GM23248 (cell line): ENCODE results near the gene KIF7. TPM values are rescaled to one million over a fixed set of nuclear protein-coding genes. Genes with fewer than 3 reads are reported as not detected.

ENCODE experiments used
- DNase-seq: peaks from one replicate; pipeline ENCODE4 v3.0.0-alpha.2; 2015
- H2AFZ ChIP-seq: fragments of 200-600 bp; sonication (generic); 2 replicates; pipeline ENCODE4 v1.6.1; 2016; ENCODE audit warnings: antibody characterized with exemption
- H3F3A ChIP-seq: fragments of 200-600 bp; sonication (generic); 2 replicates; pipeline ENCODE4 v1.6.1; 2016; ENCODE audit warnings: mild to moderate bottlenecking, antibody characterized with exemption, mixed run types; ENCODE audit not compliant: insufficient read depth
- H3K27ac ChIP-seq: fragments of 200-600 bp; sonication (generic); 2 replicates; pipeline ENCODE4 v1.5.1; 2016; ENCODE audit warnings: mild to moderate bottlenecking
- H3K27me3 ChIP-seq: fragments of 200-600 bp; sonication (generic); replicated peaks from 2 replicates; pipeline ENCODE4 v1.6.1; 2016; ENCODE audit warnings: mild to moderate bottlenecking; ENCODE audit not compliant: insufficient read depth
- H3K36me3 ChIP-seq: fragments of 200-600 bp; sonication (generic); 2 replicates; pipeline ENCODE4 v1.6.1; 2016; ENCODE audit warnings: low read depth, mild to moderate bottlenecking
- H3K4me1 ChIP-seq: fragments of 200-600 bp; sonication (generic); 2 replicates; pipeline ENCODE4 v1.6.1; 2016; ENCODE audit warnings: mild to moderate bottlenecking; ENCODE audit not compliant: insufficient read depth
- H3K4me2 ChIP-seq: fragments of 200-600 bp; sonication (generic); one replicate; pipeline ENCODE4 v1.6.1; 2016; ENCODE audit warnings: mild to moderate bottlenecking; ENCODE audit not compliant: unreplicated experiment
- H3K4me3 ChIP-seq: fragments of 200-600 bp; sonication (generic); 2 replicates; pipeline ENCODE4 v1.5.1; 2016; ENCODE audit warnings: mild to moderate bottlenecking
- H3K79me2 ChIP-seq: fragments of 200-600 bp; sonication (generic); 2 replicates; pipeline ENCODE4 v1.6.1; 2016; ENCODE audit warnings: mild to moderate bottlenecking; ENCODE audit not compliant: insufficient read depth
- H3K9ac ChIP-seq: fragments of 200-600 bp; sonication (generic); 2 replicates; pipeline ENCODE4 v1.6.1; 2016; ENCODE audit warnings: mild to moderate bottlenecking
- H3K9me2 ChIP-seq: fragments of 200-600 bp; sonication (generic); 2 replicates; pipeline ENCODE4 v1.6.1; 2016; ENCODE audit warnings: mixed run types, mild to moderate bottlenecking, moderate library complexity; ENCODE audit not compliant: insufficient read depth
- H3K9me3 ChIP-seq: fragments of 200-600 bp; sonication (generic); one replicate; pipeline ENCODE4 v1.6.1; 2017; ENCODE audit warnings: low read depth
- H4K20me1 ChIP-seq: fragments of 200-600 bp; sonication (generic); 2 replicates; pipeline ENCODE4 v1.6.0; 2016; ENCODE audit not compliant: insufficient read depth
- EZH2 ChIP-seq: fragments of 200-600 bp; sonication (generic); IDR thresholded peaks from 2 replicates; pipeline ENCODE4 v1.6.1; 2018; ENCODE audit warnings: antibody characterized with exemption, mild to moderate bottlenecking; ENCODE audit not compliant: insufficient read depth, poor library complexity, severe bottlenecking
- EZH2phosphoT487 ChIP-seq: fragments of 200-600 bp; sonication (generic); IDR thresholded peaks from 2 replicates; pipeline ENCODE4 v1.6.1; 2018; ENCODE audit warnings: antibody characterized with exemption, moderate library complexity, mild to moderate bottlenecking, low read depth; ENCODE audit not compliant: insufficient read depth
- WGBS, 2 experiments: methylation state at CpG; one replicate each; pipeline ENCODE4 v1.1.6; 2015 to 2017; ENCODE audit warnings: low lambda C conversion rate in 2 of 2, low coverage in 1 of 2; ENCODE audit errors: missing lambda C conversion rate in 2 of 2; 5-methylcytosine and 5-hydroxymethylcytosine counted together
- in situ Hi-C: fragments of 300-500 bp; cut with MboI; formaldehyde crosslinking; loops from 2 replicates; pipeline ENCODE4 v1.15.0; 2020
- polyA plus RNA-seq: library from polyadenylated mRNA; unstranded; fragments of >200 nt; fragmentation: Nextera tagmentation; extraction: Ambion mirVana; gene quantifications from 2 replicates; pipeline ENCODE4 v1.2.1, GENCODE V29; 2016
- total RNA-seq: library from RNA; depleted of rRNA; stranded (reverse); fragments of >200 nt; shearing (Covaris generic); gene quantifications from 2 replicates; pipeline ENCODE4 v1.2.3, GENCODE V29; 2014

KIF7 gene
- total and polyA plus RNA-seq, 2 experiments from 2014 or later = 6.9 to 30.0 TPM

- no peak for DNase-seq
- H3K27me3 ChIP-seq = no peaks in the 10 kb centered on the region
- H3K9ac ChIP-seq = peak overlapping the region; percentile 84
- H3K79me2 ChIP-seq = peaks cover 45% of the 10 kb centered on the region
- H3K4me1 ChIP-seq = peaks cover 18% of the 10 kb centered on the region
- in situ Hi-C loops = no loop called here
- H3K27ac ChIP-seq = peak overlapping the region; percentile 82
- H3K9me2 ChIP-seq = no peaks in the 10 kb centered on the region
- no peaks in the 10 kb centered on the region for H3K9me3 ChIP-seq
- no peak overlapping the region for H2AFZ ChIP-seq
- 93 to 96% methylated on average over 2 of the region's 2 CpGs for WGBS, 2 experiments
- H3K4me3 ChIP-seq = peak overlapping the region; percentile 92
- TF ChIP-seq EZH2phosphoT487 (no peak), EZH2 (no peak)
- no peaks in the 10 kb centered on the region for H4K20me1 ChIP-seq
- peaks cover 20% of the 10 kb centered on the region for H3F3A ChIP-seq
- peak overlapping the region; percentile 42 for H3K4me2 ChIP-seq
- no peaks in the 10 kb centered on the region for H3K36me3 ChIP-seq
Observed at GRCh38 chr15:89653578-89653977, 1.7 kb downstream of the KIF7 start.

- 81% methylated on average over 16 of the region's 16 CpGs for WGBS, 2 experiments
- Histone ChIP-seq H3F3A (peaks cover 20% of the 10 kb centered on the region), H3K4me1 (peaks cover 18% of the 10 kb centered on the region), H3K9me3 (no peaks in the 10 kb centered on the region), H3K9ac (no peak overlapping the region), H3K36me3 (no peaks in the 10 kb centered on the region), H3K9me2 (no peaks in the 10 kb centered on the region), H3K4me2 (no peak overlapping the region), H3K27ac (no peak overlapping the region), H3K4me3 (no peak overlapping the region), H3K27me3 (no peaks in the 10 kb centered on the region), H4K20me1 (no peaks in the 10 kb centered on the region), H3K79me2 (peaks cover 45% of the 10 kb centered on the region), H2AFZ (no peak overlapping the region)
- in situ Hi-C loops = no loop called here
- TF ChIP-seq EZH2phosphoT487 = no peak
- TF ChIP-seq EZH2 = no peak
- DNase-seq = no peak
Observed at GRCh38 chr15:89652666-89653065, 2.6 kb downstream of the KIF7 start.

GRCh38 chr15:89652131-89652530, 3.1 kb downstream of the KIF7 start:
- Histone ChIP-seq H3F3A (peaks cover 20% of the 10 kb centered on the region), H3K4me1 (peaks cover 18% of the 10 kb centered on the region), H3K27ac (no peak overlapping the region), H3K4me3 (no peak overlapping the region), H3K9me2 (no peaks in the 10 kb centered on the region), H3K27me3 (no peaks in the 10 kb centered on the region), H3K79me2 (peaks cover 45% of the 10 kb centered on the region), H2AFZ (no peak overlapping the region), H3K9ac (no peak overlapping the region), H4K20me1 (no peaks in the 10 kb centered on the region), H3K4me2 (no peak overlapping the region), H3K36me3 (no peaks in the 10 kb centered on the region), H3K9me3 (no peaks in the 10 kb centered on the region)
- TF ChIP-seq EZH2phosphoT487 = no peak
- TF ChIP-seq EZH2 = no peak
- WGBS, 2 experiments = 86 to 87% methylated on average over 7 of the region's 7 CpGs
- DNase-seq = no peak
- in situ Hi-C loops = no loop called here

GRCh38 chr15:89649716-89650115, 5.6 kb downstream of the KIF7 start:
- no peaks in the 10 kb centered on the region for H3K27me3 ChIP-seq
- H3K36me3 ChIP-seq = peaks cover 4% of the 10 kb centered on the region; the same call in 1 of the 2 replicates
- peaks cover 4% of the 10 kb centered on the region; the same call in 1 of the 2 replicates for H3F3A ChIP-seq
- H3K9me2 ChIP-seq = no peaks in the 10 kb centered on the region
- no peak overlapping the region for H3K9ac ChIP-seq
- H3K27ac ChIP-seq = no peak overlapping the region
- H3K4me2 ChIP-seq = no peak overlapping the region
- peaks cover 45% of the 10 kb centered on the region for H3K79me2 ChIP-seq
- WGBS, 2 experiments = 89 to 94% methylated on average over 15 of the region's 15 CpGs
- no peak overlapping the region for H3K4me3 ChIP-seq
- TF ChIP-seq EZH2phosphoT487 (no peak), EZH2 (no peak)
- H2AFZ ChIP-seq = no peak overlapping the region
- no peaks in the 10 kb centered on the region for H3K9me3 ChIP-seq
- in situ Hi-C loops = no loop called here
- DNase-seq = no peak
- peaks cover 3% of the 10 kb centered on the region; the same call in 1 of the 2 replicates for H3K4me1 ChIP-seq
- no peaks in the 10 kb centered on the region for H4K20me1 ChIP-seq

- H3K36me3 ChIP-seq = peaks cover 4% of the 10 kb centered on the region; the same call in 1 of the 2 replicates
Observed at GRCh38 chr15:89649013-89649625, 6.1 kb downstream of the KIF7 start.

More at GRCh38 chr15:89649013-89649625, 6.1 kb downstream of the KIF7 start:
- Histone ChIP-seq H2AFZ (no peak overlapping the region), H3K9ac (no peak overlapping the region), H3K4me1 (peaks cover 3% of the 10 kb centered on the region; the same call in 1 of the 2 replicates), H3K9me2 (no peaks in the 10 kb centered on the region), H3K9me3 (no peaks in the 10 kb centered on the region), H4K20me1 (no peaks in the 10 kb centered on the region), H3K4me3 (no peak overlapping the region), H3F3A (no peaks in the 10 kb centered on the region), H3K4me2 (no peak overlapping the region), H3K79me2 (peaks cover 41% of the 10 kb centered on the region), H3K27ac (no peak overlapping the region), H3K27me3 (no peaks in the 10 kb centered on the region)
- in situ Hi-C loops = no loop called here
- 96 to 98% methylated on average over 10 to 37 of the region's 37 CpGs for WGBS, 2 experiments
- no peak for TF ChIP-seq EZH2
- no peak for TF ChIP-seq EZH2phosphoT487
- DNase-seq = no peak
